GM23338 (cell line): ENCODE data around the gene TBC1D9B. TPM values are rescaled to one million over a fixed set of nuclear protein-coding genes. Genes with fewer than 3 reads are reported as not detected.

Experiments used
- ATAC-seq: fragments of 200-7000 bp; cut with Tn5 transposase; 3 replicates; pipeline ENCODE4 v1.9.1; 2020
- DNase-seq: peaks from one replicate; pipeline ENCODE4 v3.0.0-alpha.2; 2015; ENCODE audit warnings: low spot score
- H2AFZ ChIP-seq: fragments of 200-600 bp; sonication (generic); 2 replicates; pipeline ENCODE4 v1.8.0; 2016; ENCODE audit warnings: antibody characterized with exemption, mild to moderate bottlenecking, moderate library complexity
- H3F3A ChIP-seq: fragments of 200-600 bp; sonication (generic); replicated peaks from 2 replicates; pipeline ENCODE4 v1.8.0; 2017; ENCODE audit warnings: antibody characterized with exemption, mixed run types, low read depth
- H3K27ac ChIP-seq: fragments of 200-600 bp; sonication (generic); 2 replicates; pipeline ENCODE4 v1.6.1; 2016; ENCODE audit warnings: low read depth
- H3K27me3 ChIP-seq: fragments of 200-600 bp; sonication (generic); 2 replicates; pipeline ENCODE4 v1.8.0; 2016; ENCODE audit warnings: mild to moderate bottlenecking, mixed run types, moderate library complexity; ENCODE audit not compliant: insufficient read depth
- H3K36me3 ChIP-seq: fragments of 200-600 bp; sonication (generic); 2 replicates; pipeline ENCODE4 v1.8.0; 2016; ENCODE audit warnings: mild to moderate bottlenecking; ENCODE audit not compliant: insufficient read depth
- H3K4me1 ChIP-seq: fragments of 200-600 bp; sonication (generic); 2 replicates; pipeline ENCODE4 v1.8.0; 2016; ENCODE audit warnings: mild to moderate bottlenecking, moderate library complexity; ENCODE audit not compliant: insufficient read depth
- H3K4me2 ChIP-seq: fragments of 200-600 bp; sonication (generic); 2 replicates; pipeline ENCODE4 v1.7.1; 2017; ENCODE audit warnings: mixed run types
- H3K4me3 ChIP-seq: fragments of 200-600 bp; sonication (generic); 2 replicates; pipeline ENCODE4 v1.6.1; 2016; ENCODE audit warnings: mixed run types
- H3K79me2 ChIP-seq: fragments of 200-600 bp; sonication (generic); replicated peaks from 2 replicates; pipeline ENCODE4 v1.8.0; 2017; ENCODE audit warnings: mild to moderate bottlenecking; ENCODE audit not compliant: insufficient read depth
- H3K9me2 ChIP-seq: fragments of 200-600 bp; sonication (generic); 2 replicates; pipeline ENCODE4 v1.8.0; 2017; ENCODE audit not compliant: insufficient read depth
- H4K20me1 ChIP-seq: fragments of 200-600 bp; sonication (generic); replicated peaks from 2 replicates; pipeline ENCODE4 v1.8.0; 2017; ENCODE audit warnings: mild to moderate bottlenecking; ENCODE audit not compliant: insufficient read depth
- H3K27ac Mint-ChIP-seq: 2 replicates; pipeline ENCODE4 v1.8.0; 2020; ENCODE audit warnings: inconsistent platforms, mild to moderate bottlenecking, moderate library complexity, mixed read lengths
- H3K27me3 Mint-ChIP-seq: 3 replicates; pipeline ENCODE4 v1.8.0; 2022; ENCODE audit warnings: low read depth, mild to moderate bottlenecking, moderate library complexity, mixed read lengths, inconsistent platforms; ENCODE audit not compliant: insufficient read depth, poor library complexity
- H3K36me3 Mint-ChIP-seq: 3 replicates; pipeline ENCODE4 v1.8.0; 2021; ENCODE audit warnings: low read depth, mild to moderate bottlenecking, inconsistent platforms, moderate library complexity, mixed read lengths
- H3K4me1 Mint-ChIP-seq: 3 replicates; pipeline ENCODE4 v1.8.0; 2020; ENCODE audit warnings: mild to moderate bottlenecking, inconsistent platforms, mixed read lengths
- H3K4me3 Mint-ChIP-seq: 3 replicates; pipeline ENCODE4 v1.8.0; 2021; ENCODE audit warnings: moderate library complexity, mild to moderate bottlenecking, inconsistent platforms, mixed read lengths
- H3K9me3 Mint-ChIP-seq: 3 replicates; pipeline ENCODE4 v1.8.0; 2020; ENCODE audit warnings: moderate library complexity, mild to moderate bottlenecking, inconsistent platforms, mixed read lengths
- CREB1 ChIP-seq: fragments of 250-450 bp; sonication (Bioruptor Pico); IDR thresholded peaks from 2 replicates; pipeline ENCODE4 v1.5.0; 2020; ENCODE audit warnings: low read depth, mild to moderate bottlenecking, moderate library complexity
- CTCF ChIP-seq, 2 experiments: fragments of 200-600 bp in 1 of 2; sonication (generic) in 1 of 2; conservative IDR thresholded peaks; 2 replicates each; pipeline versions ENCODE4 v1.5.1 to v1.6.1; 2016 to 2017; ENCODE audit warnings: antibody characterized with exemption in 2 of 2, low read depth in 2 of 2, mild to moderate bottlenecking in 2 of 2, moderate library complexity in 1 of 2
- EZH2 ChIP-seq: fragments of 200-600 bp; sonication (generic); IDR thresholded peaks from one replicate; pipeline ENCODE4 v1.8.0; 2017; ENCODE audit warnings: antibody characterized with exemption, mild to moderate bottlenecking, low read depth; ENCODE audit not compliant: unreplicated experiment
- EZH2phosphoT487 ChIP-seq: fragments of 200-600 bp; sonication (generic); IDR thresholded peaks from one replicate; pipeline ENCODE4 v1.8.1; 2018; ENCODE audit warnings: antibody characterized with exemption; ENCODE audit not compliant: unreplicated experiment
- JUNB ChIP-seq: IDR thresholded peaks from one replicate; pipeline ENCODE4 v1.6.1; 2016; ENCODE audit warnings: antibody characterized with exemption; ENCODE audit not compliant: unreplicated experiment
- NANOG ChIP-seq: IDR thresholded peaks from 2 replicates; pipeline ENCODE4 v1.6.1; 2016; ENCODE audit warnings: antibody characterized with exemption, borderline replicate concordance
- POLR2AphosphoS5 ChIP-seq: IDR thresholded peaks from 2 replicates; pipeline ENCODE4 v1.6.1; 2016; ENCODE audit warnings: antibody characterized with exemption, low read depth
- REST ChIP-seq: IDR thresholded peaks from one replicate; pipeline ENCODE4 v1.6.1; 2018; ENCODE audit warnings: antibody characterized with exemption; ENCODE audit not compliant: unreplicated experiment
- STAT1 ChIP-seq: IDR thresholded peaks from one replicate; pipeline ENCODE4 v1.6.1; 2016; ENCODE audit warnings: antibody characterized with exemption; ENCODE audit not compliant: unreplicated experiment
- ZNF114 ChIP-seq: fragments of 250-450 bp; sonication (Bioruptor Pico); IDR thresholded peaks from 2 replicates; pipeline ENCODE4 v1.5.0; 2020; ENCODE audit warnings: mild to moderate bottlenecking, moderate library complexity
- ZNF331 ChIP-seq: fragments of 250-450 bp; sonication (Bioruptor Pico); IDR thresholded peaks from 2 replicates; pipeline ENCODE4 v1.5.0; 2020; ENCODE audit warnings: low read depth, mild to moderate bottlenecking, moderate library complexity
- ZNF462 ChIP-seq: fragments of 250-450 bp; sonication (Bioruptor Pico); IDR thresholded peaks from 2 replicates; pipeline ENCODE4 v1.5.0; 2020; ENCODE audit warnings: mild to moderate bottlenecking, moderate library complexity
- polyA plus RNA-seq: library from polyadenylated mRNA; unstranded; fragments of >200 nt; fragmentation: Nextera tagmentation; extraction: Ambion mirVana; gene quantifications from 2 replicates; pipeline ENCODE4 v1.2.1, GENCODE V29; 2016
- total RNA-seq: library from RNA; depleted of rRNA; stranded (reverse); fragments of >200 nt; shearing (Covaris generic); gene quantifications from 2 replicates; pipeline ENCODE4 v1.2.3, GENCODE V29; 2014
- TF ChIP-seq, protein P1 (sequence below): IDR thresholded peaks from 2 replicates; pipeline ENCODE4 v1.6.1; 2016; ENCODE audit warnings: antibody characterized with exemption

The TBC1D9B gene
- total and polyA plus RNA-seq, 2 experiments from 2014 or later = 19.0 to 38.0 TPM

DNA sequence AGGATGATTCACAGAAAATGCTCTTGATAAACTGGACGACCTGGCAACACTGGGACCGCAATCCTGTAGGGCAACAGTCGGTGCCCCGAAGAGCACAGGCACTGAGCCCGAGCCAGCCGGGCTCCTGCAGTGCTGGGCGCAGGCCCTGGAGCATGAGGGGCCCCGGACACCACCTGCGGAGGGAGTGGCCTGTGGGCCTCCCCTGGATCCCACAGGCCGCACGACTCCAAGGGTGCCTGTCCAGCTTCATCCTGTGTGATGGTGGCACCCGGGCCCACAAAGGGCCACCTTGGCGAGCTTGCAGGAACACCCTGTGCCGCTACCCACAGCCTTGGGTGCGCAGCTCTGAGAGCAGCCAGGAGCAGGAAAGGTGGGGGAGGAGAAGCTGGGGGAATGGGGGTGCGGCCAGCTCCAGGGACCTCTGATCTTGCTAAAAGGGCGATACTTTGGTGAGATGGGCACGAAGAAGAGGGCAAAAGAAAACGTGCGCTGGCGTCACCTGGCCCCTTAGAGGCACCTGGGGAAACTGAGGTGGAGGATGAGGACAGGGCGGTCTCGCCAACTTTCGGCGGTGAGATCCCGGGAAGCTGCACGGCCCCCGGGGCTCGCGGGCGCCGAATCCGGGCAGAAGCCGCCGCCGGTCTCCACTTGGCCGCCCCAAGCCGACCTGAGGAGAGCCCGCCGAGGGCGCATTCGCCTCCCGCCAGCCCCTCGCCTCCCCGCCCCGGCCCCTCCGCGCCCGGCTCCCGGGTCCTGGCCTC, 722 bp downstream of the TBC1D9B start:
- Histone ChIP-seq H3K27me3 (no peaks in the 10 kb centered on the region), H4K20me1 (peaks cover 3% of the 10 kb centered on the region; the same call in 1 of the 2 replicates), H3K79me2 (peaks cover 10% of the 10 kb centered on the region), H3K9me2 (no peaks in the 10 kb centered on the region), H3K36me3 (no peaks in the 10 kb centered on the region), H2AFZ (peak overlapping the region; percentile 94), H3F3A (peaks cover 21% of the 10 kb centered on the region), H3K27ac (no peak overlapping the region), H3K4me1 (peaks cover 13% of the 10 kb centered on the region), H3K4me2 (peak overlapping the region; percentile 83), H3K4me3 (peak overlapping the region; percentile 68)
- Mint-ChIP-seq H3K9me3 (no peaks in the 10 kb centered on the region), H3K4me3 (peak overlapping the region; percentile 83), H3K27ac (no peak overlapping the region), H3K36me3 (peaks cover 19% of the 10 kb centered on the region), H3K4me1 (peaks cover 2% of the 10 kb centered on the region; the same call in 1 of the 3 replicates), H3K27me3 (peaks cover 15% of the 10 kb centered on the region)
- ATAC-seq = peak; percentile 27
- peak; percentile 63 for DNase-seq
- TF ChIP-seq REST (no peak), ZNF114 (no peak), NANOG (no peak), POLR2AphosphoS5 (no peak), CREB1 (CRISPR knock-in tag) (no peak), ZNF331 (CRISPR knock-in tag) (no peak), STAT1 (no peak), CTCF (conservative IDR thresholded peaks at IDR 0.05; ENCODE audit: low read depth in 2 of 2) (no peak), EZH2phosphoT487 (no peak), ZNF462 (CRISPR knock-in tag) (no peak), JUNB (no peak), EZH2 (no peak)
- TF ChIP-seq, protein P1, sequence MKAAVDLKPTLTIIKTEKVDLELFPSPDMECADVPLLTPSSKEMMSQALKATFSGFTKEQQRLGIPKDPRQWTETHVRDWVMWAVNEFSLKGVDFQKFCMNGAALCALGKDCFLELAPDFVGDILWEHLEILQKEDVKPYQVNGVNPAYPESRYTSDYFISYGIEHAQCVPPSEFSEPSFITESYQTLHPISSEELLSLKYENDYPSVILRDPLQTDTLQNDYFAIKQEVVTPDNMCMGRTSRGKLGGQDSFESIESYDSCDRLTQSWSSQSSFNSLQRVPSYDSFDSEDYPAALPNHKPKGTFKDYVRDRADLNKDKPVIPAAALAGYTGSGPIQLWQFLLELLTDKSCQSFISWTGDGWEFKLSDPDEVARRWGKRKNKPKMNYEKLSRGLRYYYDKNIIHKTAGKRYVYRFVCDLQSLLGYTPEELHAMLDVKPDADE = no peak
